MCF 10A (cell line): ENCODE results near the gene CHST11. TPM values are rescaled to one million over a fixed set of nuclear protein-coding genes. Genes with fewer than 3 reads are reported as not detected.

ENCODE experiments used
- BruUV-seq: library from RNA; stranded (reverse); fragments of 400-500 nt; replicated peaks from 2 replicates; lab custom pipeline; 2021; lab: Mats Ljungman, UMichigan
- CTCF ChIA-PET: fragments of 300-600 bp; sonication (Branson Sonifier 250); formaldehyde crosslinking; extraction: SDS; loops from one replicate; lab custom pipeline; 2021; ENCODE audit warnings: antibody characterized with exemption, inconsistent platforms; lab: Yijun Ruan, JAX
- POLR2A ChIA-PET: fragments of 300-600, 350-650 bp; sonication (Branson Sonifier 250); formaldehyde crosslinking; extraction: SDS; loops from one replicate; lab custom pipeline; 2020; ENCODE audit warnings: antibody characterized with exemption, inconsistent platforms; lab: Yijun Ruan, JAX
- DNase-seq: peaks from one replicate; pipeline ENCODE4 v3.0.0-alpha.2; 2018; ENCODE audit not compliant: unreplicated experiment
- H3K27ac Mint-ChIP-seq: one replicate; pipeline ENCODE4 v1.8.0; 2022; ENCODE audit warnings: mild to moderate bottlenecking, low read depth, mixed read lengths; ENCODE audit not compliant: unreplicated experiment
- H3K27me3 Mint-ChIP-seq: one replicate; pipeline ENCODE4 v1.8.0; 2022; ENCODE audit warnings: mixed read lengths; ENCODE audit not compliant: insufficient read depth, unreplicated experiment
- H3K36me3 Mint-ChIP-seq: one replicate; pipeline ENCODE4 v1.8.0; 2022; ENCODE audit warnings: mild to moderate bottlenecking, moderate library complexity, mixed read lengths; ENCODE audit not compliant: insufficient read depth, unreplicated experiment
- H3K4me1 Mint-ChIP-seq: one replicate; pipeline ENCODE4 v1.8.0; 2022; ENCODE audit warnings: mixed read lengths; ENCODE audit not compliant: insufficient read depth, unreplicated experiment
- H3K4me3 Mint-ChIP-seq: one replicate; pipeline ENCODE4 v1.8.0; 2022; ENCODE audit warnings: mild to moderate bottlenecking, moderate library complexity, mixed read lengths; ENCODE audit not compliant: unreplicated experiment
- H3K9me3 Mint-ChIP-seq: one replicate; pipeline ENCODE4 v1.8.0; 2022; ENCODE audit warnings: mixed read lengths; ENCODE audit not compliant: unreplicated experiment
- CTCF ChIP-seq: fragments of 200-600 bp; IDR thresholded peaks from one replicate; pipeline ENCODE4 v1.8.0; 2022; ENCODE audit warnings: antibody characterized with exemption, mild to moderate bottlenecking; ENCODE audit not compliant: unreplicated experiment
- intact Hi-C: fragments of 100-400 bp; cut with micrococcal nuclease; formaldehyde crosslinking; loops from 2 replicates; pipeline ENCODE4 v1.14.1; 2022
- total RNA-seq: library from RNA; stranded (reverse); gene quantifications from 2 replicates; pipeline ENCODE4 v1.2.3, GENCODE V29; 2022

Gene CHST11
- total RNA-seq, 1 experiment from 2014 or later, result 5.3 TPM

- no peak for TF ChIP-seq CTCF
- Mint-ChIP-seq H3K4me1 (peaks cover 16% of the 10 kb centered on the region), H3K9me3 (no peaks in the 10 kb centered on the region), H3K36me3 (no peaks in the 10 kb centered on the region), H3K27me3 (no peaks in the 10 kb centered on the region), H3K27ac (no peak overlapping the region), H3K4me3 (no peak overlapping the region)
- intact Hi-C loops, result no loop called here
- ChIA-PET CTCF (interaction anchor here (0.5 to 0.7 kb wide), 3 partner anchors 115 to 362 kb away, joined by 3 to 4 read pairs (median 3); no protein-coding TSS in a partner anchor), POLR2A (no interaction called here)
- no peak for DNase-seq
- no TSS peak for BruUV-seq
Observed at GRCh38 chr12:104582739-104583138, 126.0 kb downstream of the CHST11 start.

- Mint-ChIP-seq H3K4me1 (peaks cover 17% of the 10 kb centered on the region), H3K9me3 (no peaks in the 10 kb centered on the region), H3K36me3 (no peaks in the 10 kb centered on the region), H3K4me3 (no peak overlapping the region), H3K27me3 (no peaks in the 10 kb centered on the region), H3K27ac (no peak overlapping the region)
- TF ChIP-seq CTCF, result no peak
- intact Hi-C loops, result no loop called here
- ChIA-PET POLR2A (no interaction called here), CTCF (interaction anchor here (0.5 to 0.7 kb wide), 2 partner anchors 114 to 362 kb away, joined by 3 read pairs; no protein-coding TSS in a partner anchor)
- no peak for DNase-seq
- no TSS peak for BruUV-seq
Observed at GRCh38 chr12:104583301-104583700, 126.6 kb downstream of the CHST11 start.

- intact Hi-C loops, result no loop called here
- ChIA-PET CTCF (no interaction called here), POLR2A (no interaction called here)
- peak overlapping the region; percentile 32 for H3K27ac Mint-ChIP-seq
- no peaks in the 10 kb centered on the region for H3K9me3 Mint-ChIP-seq
- peaks cover 25% of the 10 kb centered on the region for H3K4me1 Mint-ChIP-seq
- DNase-seq, result no peak
- BruUV-seq, result no TSS peak
- no peaks in the 10 kb centered on the region for H3K27me3 Mint-ChIP-seq
- no peak for TF ChIP-seq CTCF
- H3K4me3 Mint-ChIP-seq, result no peak overlapping the region
- no peaks in the 10 kb centered on the region for H3K36me3 Mint-ChIP-seq
Observed at GRCh38 chr12:104585448-104586055, 128.8 kb downstream of the CHST11 start.

- ChIA-PET CTCF (no interaction called here), POLR2A (no interaction called here)
- no peak for TF ChIP-seq CTCF
- Mint-ChIP-seq H3K27me3 (no peaks in the 10 kb centered on the region), H3K4me3 (no peak overlapping the region), H3K36me3 (no peaks in the 10 kb centered on the region), H3K9me3 (no peaks in the 10 kb centered on the region), H3K4me1 (peaks cover 25% of the 10 kb centered on the region), H3K27ac (no peak overlapping the region)
- intact Hi-C loops, result no loop called here
- DNase-seq, result no peak
- BruUV-seq, result no TSS peak
Observed at GRCh38 chr12:104586351-104586919, 129.7 kb downstream of the CHST11 start.
